ENCODE data around the gene CSK. TPM values are rescaled to one million over a fixed set of nuclear protein-coding genes. Genes with fewer than 3 reads are reported as not detected.
"Not testable (repeated sequence)": the region's sequence is repeated elsewhere in the genome, so short reads cannot be mapped to it uniquely, and the experiment has no call there.

The CSK gene
- total RNA-seq, 1 donor from 2014 or later, result 100 TPM

DNA sequence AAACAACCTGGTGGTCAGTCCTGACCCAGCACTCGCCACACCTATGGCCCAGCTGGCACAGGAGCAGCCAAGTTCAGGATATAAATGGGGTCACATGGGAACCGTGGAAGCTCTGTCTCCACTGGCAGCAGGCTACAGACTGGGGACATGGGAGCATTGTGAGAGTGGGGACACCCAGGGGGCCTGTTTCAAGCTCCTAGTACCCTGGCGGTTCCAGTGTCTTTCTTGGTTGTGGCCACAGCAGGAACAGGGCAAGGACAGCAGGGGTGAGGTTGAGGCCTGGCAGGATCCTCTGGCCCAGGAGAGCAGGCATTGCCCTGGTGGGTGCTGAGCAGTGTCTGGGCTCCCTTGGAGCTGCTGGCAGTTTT is 1.9 kb downstream of the CSK start:
- H3K4me1 Mint-ChIP-seq (ENCODE audit: unreplicated experiment), result peaks cover 57% of the 10 kb centered on the region
- TF ChIP-seq, protein P1, sequence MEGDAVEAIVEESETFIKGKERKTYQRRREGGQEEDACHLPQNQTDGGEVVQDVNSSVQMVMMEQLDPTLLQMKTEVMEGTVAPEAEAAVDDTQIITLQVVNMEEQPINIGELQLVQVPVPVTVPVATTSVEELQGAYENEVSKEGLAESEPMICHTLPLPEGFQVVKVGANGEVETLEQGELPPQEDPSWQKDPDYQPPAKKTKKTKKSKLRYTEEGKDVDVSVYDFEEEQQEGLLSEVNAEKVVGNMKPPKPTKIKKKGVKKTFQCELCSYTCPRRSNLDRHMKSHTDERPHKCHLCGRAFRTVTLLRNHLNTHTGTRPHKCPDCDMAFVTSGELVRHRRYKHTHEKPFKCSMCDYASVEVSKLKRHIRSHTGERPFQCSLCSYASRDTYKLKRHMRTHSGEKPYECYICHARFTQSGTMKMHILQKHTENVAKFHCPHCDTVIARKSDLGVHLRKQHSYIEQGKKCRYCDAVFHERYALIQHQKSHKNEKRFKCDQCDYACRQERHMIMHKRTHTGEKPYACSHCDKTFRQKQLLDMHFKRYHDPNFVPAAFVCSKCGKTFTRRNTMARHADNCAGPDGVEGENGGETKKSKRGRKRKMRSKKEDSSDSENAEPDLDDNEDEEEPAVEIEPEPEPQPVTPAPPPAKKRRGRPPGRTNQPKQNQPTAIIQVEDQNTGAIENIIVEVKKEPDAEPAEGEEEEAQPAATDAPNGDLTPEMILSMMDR (IDR thresholded peaks at IDR 0.05; ENCODE audit: unreplicated experiment), result no peak
- no peaks in the 10 kb centered on the region for H3K9me3 Mint-ChIP-seq (ENCODE audit: unreplicated experiment)
- peak overlapping the region; percentile 95 for H3K4me3 Mint-ChIP-seq (ENCODE audit: unreplicated experiment)
- H3K27me3 Mint-ChIP-seq (ENCODE audit: unreplicated experiment), result peaks cover 14% of the 10 kb centered on the region
- H3K36me3 Mint-ChIP-seq (ENCODE audit: low read depth, unreplicated experiment), result peaks cover 4% of the 10 kb centered on the region
- no peak overlapping the region for H3K27ac Mint-ChIP-seq (ENCODE audit: unreplicated experiment)
- DNase-seq (ENCODE audit: low spot score), result no peak

DNA sequence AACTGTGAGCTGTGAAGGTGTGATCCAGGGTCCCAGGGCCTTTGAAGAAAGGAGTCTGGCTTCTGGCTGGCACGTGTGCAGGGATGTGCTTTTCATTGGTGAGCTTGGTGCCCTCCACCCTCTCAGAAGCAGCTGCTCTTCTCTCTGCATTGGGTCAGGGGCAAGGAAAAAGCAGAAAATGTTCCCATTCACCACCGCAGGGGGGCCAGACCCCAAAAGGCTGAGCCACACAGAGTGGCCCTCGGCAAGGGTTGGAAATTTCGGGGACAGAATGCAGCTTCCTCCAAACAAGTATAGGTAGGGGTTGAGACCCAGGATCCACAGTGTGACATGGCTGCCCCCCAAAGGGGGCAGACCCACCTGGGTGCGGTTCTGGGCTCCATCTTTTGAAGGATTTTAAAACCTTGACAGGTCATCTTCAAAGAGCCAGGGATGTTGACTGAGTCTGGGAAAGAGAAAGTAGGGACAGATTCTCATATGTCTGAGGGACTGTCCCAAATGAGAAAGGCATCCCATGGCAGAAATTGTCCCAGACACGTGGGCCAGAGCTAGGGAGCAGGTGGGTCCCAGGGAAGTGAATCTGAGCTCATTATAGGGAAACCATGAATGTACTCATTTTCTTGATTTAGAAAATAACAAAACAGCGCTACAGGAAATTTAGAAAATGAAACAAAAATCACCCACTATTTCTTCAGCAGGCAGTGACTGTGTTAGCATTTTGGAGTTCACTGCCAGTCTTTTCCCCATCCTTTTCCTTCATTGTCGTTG is 2.7 kb downstream of the CSK start:
- H3K36me3 Mint-ChIP-seq (ENCODE audit: low read depth, unreplicated experiment), result peaks cover 4% of the 10 kb centered on the region
- no peak overlapping the region for H3K4me3 Mint-ChIP-seq (ENCODE audit: unreplicated experiment)
- no peak for DNase-seq (ENCODE audit: low spot score)
- no peak overlapping the region for H3K27ac Mint-ChIP-seq (ENCODE audit: unreplicated experiment)
- H3K4me1 Mint-ChIP-seq (ENCODE audit: unreplicated experiment), result peaks cover 60% of the 10 kb centered on the region
- H3K27me3 Mint-ChIP-seq (ENCODE audit: unreplicated experiment), result peaks cover 14% of the 10 kb centered on the region
- H3K9me3 Mint-ChIP-seq (ENCODE audit: unreplicated experiment), result no peaks in the 10 kb centered on the region
- TF ChIP-seq, protein P1 (IDR thresholded peaks at IDR 0.05; ENCODE audit: unreplicated experiment), result no peak

DNA sequence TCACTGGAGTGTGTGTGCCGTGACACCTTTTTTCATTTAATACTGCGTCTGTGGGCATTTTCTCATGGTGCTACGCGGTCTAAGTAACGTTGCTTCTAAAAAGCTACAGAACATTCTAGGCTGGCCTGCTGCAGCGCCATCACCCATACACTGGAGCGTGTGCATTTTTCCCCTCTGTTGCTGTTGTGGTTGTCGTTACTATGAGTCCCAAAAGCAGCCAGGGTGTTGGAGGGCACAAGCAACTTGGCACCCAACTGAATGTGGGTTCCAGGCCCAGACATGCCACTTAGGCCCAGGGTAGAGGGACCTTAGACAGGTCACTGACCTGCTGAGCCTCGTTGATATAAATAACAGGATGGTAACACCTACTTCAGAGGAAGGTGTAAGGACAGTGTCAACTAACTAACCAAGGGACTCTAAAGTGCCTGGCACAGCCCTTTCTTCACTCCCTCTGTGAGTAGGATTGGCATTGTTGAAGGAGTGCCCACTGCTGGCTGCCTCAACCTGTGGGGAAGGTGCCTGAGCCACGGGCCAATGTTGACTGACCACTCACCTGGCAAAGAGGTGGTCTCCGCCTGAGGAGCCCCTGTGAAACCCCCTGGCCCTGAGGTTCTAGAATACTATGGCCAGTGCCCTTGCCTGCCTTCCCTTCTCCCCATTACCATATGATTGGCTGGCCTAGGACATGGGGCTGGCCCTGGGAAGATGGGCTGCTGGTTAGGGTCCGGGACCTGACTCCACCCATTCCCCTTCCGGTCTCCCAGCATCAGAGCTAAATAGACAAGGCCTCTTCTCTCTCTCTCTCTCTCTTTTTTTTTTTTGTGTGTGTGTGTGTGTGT is 3.5 kb downstream of the CSK start:
- H3K36me3 Mint-ChIP-seq (ENCODE audit: low read depth, unreplicated experiment), result peaks cover 4% of the 10 kb centered on the region
- no peak overlapping the region for H3K27ac Mint-ChIP-seq (ENCODE audit: unreplicated experiment)
- peaks cover 14% of the 10 kb centered on the region for H3K27me3 Mint-ChIP-seq (ENCODE audit: unreplicated experiment)
- H3K9me3 Mint-ChIP-seq (ENCODE audit: unreplicated experiment), result no peaks in the 10 kb centered on the region
- TF ChIP-seq, protein P1 (IDR thresholded peaks at IDR 0.05; ENCODE audit: unreplicated experiment), result no peak
- no peak for DNase-seq (ENCODE audit: low spot score)
- H3K4me1 Mint-ChIP-seq (ENCODE audit: unreplicated experiment), result peaks cover 57% of the 10 kb centered on the region
- peak overlapping the region; percentile 59 for H3K4me3 Mint-ChIP-seq (ENCODE audit: unreplicated experiment)

DNA sequence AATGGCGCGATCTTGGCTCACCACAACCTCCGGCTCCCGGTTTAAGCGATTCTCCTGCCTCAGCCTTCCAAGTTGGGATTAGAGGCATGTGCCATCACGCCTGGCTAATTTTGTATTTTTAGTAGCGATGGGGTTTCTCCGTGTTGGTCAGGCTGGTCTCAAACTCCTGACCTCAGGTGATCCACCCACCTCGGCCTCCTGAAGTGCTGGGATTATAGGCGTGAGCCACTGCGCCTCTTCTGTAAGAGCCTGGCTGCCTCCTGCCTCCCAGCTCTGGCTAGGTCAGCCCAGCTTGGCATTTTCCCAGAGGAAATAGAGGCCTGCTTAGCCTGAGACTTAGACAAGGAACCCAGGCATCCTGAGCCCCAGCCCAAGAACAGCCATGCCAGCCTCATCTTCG is 4.2 kb downstream of the CSK start:
- H3K9me3 Mint-ChIP-seq (ENCODE audit: unreplicated experiment); H3K27ac Mint-ChIP-seq (ENCODE audit: unreplicated experiment); DNase-seq (ENCODE audit: low spot score); H3K27me3 Mint-ChIP-seq (ENCODE audit: unreplicated experiment); H3K36me3 Mint-ChIP-seq (ENCODE audit: low read depth, unreplicated experiment): not testable (repeated sequence)
- peaks cover 50% of the 10 kb centered on the region for H3K4me1 Mint-ChIP-seq (ENCODE audit: unreplicated experiment)
- peak overlapping the region; percentile 59 for H3K4me3 Mint-ChIP-seq (ENCODE audit: unreplicated experiment)

DNA sequence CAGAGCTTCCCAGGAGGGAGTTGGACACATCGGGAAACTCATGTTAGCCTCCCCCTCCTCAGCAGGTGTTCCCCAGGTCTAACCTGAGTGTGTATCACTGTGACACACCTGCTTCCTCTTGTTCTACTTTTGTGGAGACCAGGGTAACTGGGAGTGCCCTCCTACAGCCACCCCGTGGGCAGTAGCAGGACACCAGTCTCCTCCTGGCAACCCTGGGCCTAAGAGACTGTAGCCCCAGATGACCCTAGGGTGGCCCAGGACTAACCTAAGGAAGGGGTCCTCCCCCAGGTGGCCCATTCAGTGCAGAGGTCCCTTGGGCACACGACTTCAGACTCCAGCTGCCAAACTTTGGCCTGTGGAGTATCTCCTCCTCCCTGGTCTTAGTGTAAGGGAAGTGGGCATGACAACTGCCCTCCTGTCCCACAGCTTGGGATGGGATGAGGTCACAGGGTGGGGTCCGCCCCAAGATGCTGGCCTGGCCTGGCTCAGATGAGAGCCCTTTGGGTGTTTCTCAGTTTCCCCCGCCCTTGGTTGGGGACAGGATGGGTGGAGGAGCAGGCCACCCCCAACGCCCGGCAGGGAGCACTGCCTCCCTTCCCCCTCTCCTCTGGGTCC is 4.8 kb downstream of the CSK start:
- H3K27me3 Mint-ChIP-seq (ENCODE audit: unreplicated experiment), result peaks cover 2% of the 10 kb centered on the region
- DNase-seq (ENCODE audit: low spot score), result no peak
- no peak overlapping the region for H3K4me3 Mint-ChIP-seq (ENCODE audit: unreplicated experiment)
- H3K27ac Mint-ChIP-seq (ENCODE audit: unreplicated experiment), result no peak overlapping the region
- no peaks in the 10 kb centered on the region for H3K9me3 Mint-ChIP-seq (ENCODE audit: unreplicated experiment)
- peaks cover 4% of the 10 kb centered on the region for H3K36me3 Mint-ChIP-seq (ENCODE audit: low read depth, unreplicated experiment)
- peaks cover 45% of the 10 kb centered on the region for H3K4me1 Mint-ChIP-seq (ENCODE audit: unreplicated experiment)
- TF ChIP-seq, protein P1 (IDR thresholded peaks at IDR 0.05; ENCODE audit: unreplicated experiment), result no peak

Data from endothelial cell (in vitro differentiated cells).